Esophagus squamous epithelium (tissue), 5 donors: Measurements from ENCODE around the gene APOL4. TPM values are rescaled to one million over a fixed set of nuclear protein-coding genes. Genes with fewer than 3 reads are reported as not detected.

Experiments
- DNase-seq: peaks from one replicate; lab custom pipeline; 2025; lab: John Stamatoyannopoulos, UW
- H3K27ac ChIP-seq, 4 donors: fragments of 200-600 bp; sonication (generic); one replicate each; pipeline ENCODE4 v1.5.1; 2016 to 2019; ENCODE audit warnings: mild to moderate bottlenecking in 1 of 4
- H3K27me3 ChIP-seq, 4 donors: fragments of 200-600 bp; sonication (generic); 1 replicate in 3 of 4; 2 replicates in 1 of 4; pipeline versions ENCODE4 v1.5.1 to v1.6.0; 2017 to 2021; ENCODE audit warnings: antibody characterized with exemption in 1 of 4
- H3K36me3 ChIP-seq, 3 donors: fragments of 200-600 bp; sonication (generic); one replicate each; pipeline ENCODE4 v1.5.1; 2016 to 2019
- H3K4me1 ChIP-seq, 3 donors: fragments of 200-600 bp; sonication (generic); one replicate each; pipeline ENCODE4 v1.5.1; 2017 to 2019
- H3K4me3 ChIP-seq, 4 donors: fragments of 200-600 bp; sonication (generic); 1 replicate in 3 of 4; 2 replicates in 1 of 4; pipeline ENCODE4 v1.5.1; 2016 to 2019; ENCODE audit warnings: mild to moderate bottlenecking in 2 of 4, moderate library complexity in 1 of 4
- H3K9me3 ChIP-seq, 3 donors: fragments of 200-600 bp; sonication (generic); one replicate each; pipeline ENCODE4 v1.5.1; 2016 to 2019
- POLR2A ChIP-seq, 4 donors: fragments of 450-650 bp; IDR thresholded peaks; one replicate each; pipeline ENCODE4 v1.6.1; 2017; ENCODE audit warnings: antibody characterized with exemption in 4 of 4, mild to moderate bottlenecking in 4 of 4, moderate library complexity in 3 of 4
- WGBS, 2 donors: methylation state at CpG; one replicate each; pipeline ENCODE4 v1.1.5; 2018; 5-methylcytosine and 5-hydroxymethylcytosine counted together
- intact Hi-C: fragments of 100-400 bp; cut with DNase I; formaldehyde crosslinking; loops from one replicate; pipeline ENCODE4 v1.15.0; 2022
- total RNA-seq, 4 donors: library from RNA; depleted of rRNA; stranded (reverse); fragments of >200 nt; gene quantifications; one replicate each; pipeline ENCODE4 v1.1.0, GENCODE V29; 2016
- TF ChIP-seq, protein P1 (sequence below), 6 experiments: fragments of 450-650 bp in 4 of 6; fragments of 200-600 bp in 2 of 6; sonication (generic) in 2 of 6; IDR thresholded peaks; one replicate each; pipeline ENCODE4 v1.5.1; 2016 to 2019; ENCODE audit warnings: antibody characterized with exemption in 6 of 6, mild to moderate bottlenecking in 4 of 6, moderate library complexity in 4 of 6
- donor health status: DM: yes; HTN: yes; CAD: no.

The APOL4 gene
- total RNA-seq, 4 donors from 2014 or later, result 0.45 to 10.3 (median 2.1) TPM

DNA sequence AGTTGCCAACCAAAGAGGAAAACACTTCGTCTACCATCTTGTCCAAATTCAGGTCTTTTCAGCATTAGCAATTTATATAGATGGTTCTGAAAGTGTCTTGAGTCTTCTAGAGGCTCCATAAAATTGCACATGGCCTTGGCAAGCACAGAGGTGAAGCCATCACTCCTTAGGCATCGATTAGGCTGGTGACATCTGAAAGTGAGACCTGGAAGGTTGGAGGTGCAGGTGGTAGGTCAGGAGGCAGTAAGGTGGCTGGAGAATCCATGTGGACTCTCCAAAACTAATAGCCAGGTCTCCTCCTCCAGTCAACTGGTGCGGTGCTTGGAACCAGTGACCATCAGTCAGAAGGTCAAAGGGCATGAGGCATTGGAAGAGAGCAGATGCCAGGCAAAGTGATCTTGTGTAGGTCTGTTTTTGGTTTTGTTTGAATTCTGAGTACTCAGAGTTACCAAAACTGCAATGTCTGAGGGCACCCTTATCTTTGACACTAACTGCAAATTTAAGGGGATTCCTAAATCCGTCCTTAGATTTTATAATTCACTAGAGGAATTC is 44.3 kb upstream of the APOL4 start:
- Histone ChIP-seq H3K9me3 (no peaks in the 10 kb centered on the region), H3K4me1 (peaks cover 0 to 35% (median 19%) of the 10 kb centered on the region in 3 donors), H3K36me3 (no peaks in the 10 kb centered on the region), H3K4me3 (no peak overlapping the region), H3K27ac (no peak overlapping the region), H3K27me3 (no peaks in the 10 kb centered on the region)
- 63 to 68% methylated on average over 4 of the region's 4 CpGs for WGBS, 2 donors
- intact Hi-C loops, result no loop called here
- no peak for DNase-seq
- TF ChIP-seq POLR2A (IDR thresholded peaks at IDR 0.05), result no peak
- TF ChIP-seq, protein P1, sequence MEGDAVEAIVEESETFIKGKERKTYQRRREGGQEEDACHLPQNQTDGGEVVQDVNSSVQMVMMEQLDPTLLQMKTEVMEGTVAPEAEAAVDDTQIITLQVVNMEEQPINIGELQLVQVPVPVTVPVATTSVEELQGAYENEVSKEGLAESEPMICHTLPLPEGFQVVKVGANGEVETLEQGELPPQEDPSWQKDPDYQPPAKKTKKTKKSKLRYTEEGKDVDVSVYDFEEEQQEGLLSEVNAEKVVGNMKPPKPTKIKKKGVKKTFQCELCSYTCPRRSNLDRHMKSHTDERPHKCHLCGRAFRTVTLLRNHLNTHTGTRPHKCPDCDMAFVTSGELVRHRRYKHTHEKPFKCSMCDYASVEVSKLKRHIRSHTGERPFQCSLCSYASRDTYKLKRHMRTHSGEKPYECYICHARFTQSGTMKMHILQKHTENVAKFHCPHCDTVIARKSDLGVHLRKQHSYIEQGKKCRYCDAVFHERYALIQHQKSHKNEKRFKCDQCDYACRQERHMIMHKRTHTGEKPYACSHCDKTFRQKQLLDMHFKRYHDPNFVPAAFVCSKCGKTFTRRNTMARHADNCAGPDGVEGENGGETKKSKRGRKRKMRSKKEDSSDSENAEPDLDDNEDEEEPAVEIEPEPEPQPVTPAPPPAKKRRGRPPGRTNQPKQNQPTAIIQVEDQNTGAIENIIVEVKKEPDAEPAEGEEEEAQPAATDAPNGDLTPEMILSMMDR (IDR thresholded peaks at IDR 0.05), result no peak

DNA sequence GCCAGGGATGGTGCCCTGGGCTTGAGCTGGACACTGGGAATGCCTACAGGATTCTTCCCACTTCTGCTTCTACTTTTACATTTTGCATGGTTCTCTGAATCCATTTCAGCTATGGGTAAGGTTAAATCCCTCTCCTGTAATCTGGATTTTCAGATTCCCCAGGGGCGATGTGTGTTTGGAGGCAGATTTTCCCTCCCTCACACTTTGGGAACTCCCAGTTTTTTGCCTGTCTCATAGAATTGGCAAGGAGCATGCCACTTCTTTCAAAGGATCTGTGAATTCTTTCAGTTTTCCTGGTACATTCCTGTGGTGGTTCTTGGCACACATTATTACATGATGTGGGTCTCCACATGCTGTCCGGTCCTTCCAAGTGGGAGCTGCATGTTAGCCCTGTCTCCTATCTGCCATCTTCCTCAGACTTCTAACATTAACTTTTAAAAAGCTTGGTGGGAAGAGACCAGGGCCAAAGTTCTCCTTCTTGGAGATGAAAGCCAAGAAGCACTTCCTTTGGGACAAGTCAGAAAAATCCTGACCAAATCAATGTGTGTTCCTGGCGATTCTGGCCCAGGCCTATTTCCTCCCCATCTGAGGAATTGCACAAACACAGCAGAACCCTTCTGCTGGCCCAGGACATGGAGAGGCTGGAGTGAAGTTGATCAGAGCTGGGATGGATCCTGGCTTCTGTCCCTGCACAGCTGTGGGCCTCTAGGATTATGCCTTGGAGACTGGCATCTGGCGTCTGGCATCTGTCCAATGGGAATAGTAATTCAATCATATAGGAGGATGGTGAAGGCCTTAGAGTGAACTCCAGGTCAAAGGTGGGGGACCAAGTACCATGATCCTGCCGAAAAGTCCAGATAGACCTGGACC is 43.1 kb upstream of the APOL4 start:
- 58 to 69% methylated on average over 4 to 5 of the region's 5 CpGs for WGBS, 2 donors
- Histone ChIP-seq H3K4me3 (no peak overlapping the region), H3K27me3 (no peaks in the 10 kb centered on the region), H3K9me3 (no peaks in the 10 kb centered on the region), H3K27ac (peak overlapping the region in 3 of 4 donors; percentile 28 to 65 (median 64)), H3K36me3 (no peaks in the 10 kb centered on the region), H3K4me1 (peaks cover 0 to 28% (median 16%) of the 10 kb centered on the region in 3 donors)
- TF ChIP-seq, protein P1 (IDR thresholded peaks at IDR 0.05), result no peak
- TF ChIP-seq POLR2A (IDR thresholded peaks at IDR 0.05), result no peak
- intact Hi-C loops, result no loop called here
- no peak for DNase-seq

DNA sequence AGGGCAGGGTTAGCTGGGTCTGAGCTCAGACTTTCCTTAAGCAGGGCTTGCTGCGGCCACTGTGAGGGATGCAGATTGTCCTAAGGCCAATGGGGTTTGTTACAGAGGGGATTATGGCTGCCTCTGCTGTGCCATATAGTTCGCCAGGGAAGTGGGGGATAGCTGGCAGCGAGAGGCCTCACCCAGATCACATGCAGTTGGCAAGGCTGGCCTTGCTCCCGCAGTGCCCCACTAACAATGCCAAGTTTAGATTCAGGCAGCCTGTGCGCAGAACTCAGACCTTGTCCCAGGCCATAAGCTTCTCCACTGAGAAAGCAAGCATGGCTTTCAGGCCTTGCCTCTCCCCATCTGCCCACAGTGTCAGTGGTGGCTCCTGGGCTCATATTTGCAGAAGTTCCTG is 42.4 kb upstream of the APOL4 start:
- Histone ChIP-seq H3K4me1 (peaks cover 0 to 29% (median 18%) of the 10 kb centered on the region in 3 donors), H3K27me3 (no peaks in the 10 kb centered on the region), H3K27ac (peak overlapping the region in 3 of 4 donors; percentile 28 to 65 (median 64)), H3K36me3 (no peaks in the 10 kb centered on the region), H3K4me3 (no peak overlapping the region), H3K9me3 (no peaks in the 10 kb centered on the region)
- 79 to 100% methylated on average over 3 to 5 of the region's 5 CpGs for WGBS, 2 donors
- intact Hi-C loops, result no loop called here
- DNase-seq, result no peak
- TF ChIP-seq, protein P1 (IDR thresholded peaks at IDR 0.05), result no peak

DNA sequence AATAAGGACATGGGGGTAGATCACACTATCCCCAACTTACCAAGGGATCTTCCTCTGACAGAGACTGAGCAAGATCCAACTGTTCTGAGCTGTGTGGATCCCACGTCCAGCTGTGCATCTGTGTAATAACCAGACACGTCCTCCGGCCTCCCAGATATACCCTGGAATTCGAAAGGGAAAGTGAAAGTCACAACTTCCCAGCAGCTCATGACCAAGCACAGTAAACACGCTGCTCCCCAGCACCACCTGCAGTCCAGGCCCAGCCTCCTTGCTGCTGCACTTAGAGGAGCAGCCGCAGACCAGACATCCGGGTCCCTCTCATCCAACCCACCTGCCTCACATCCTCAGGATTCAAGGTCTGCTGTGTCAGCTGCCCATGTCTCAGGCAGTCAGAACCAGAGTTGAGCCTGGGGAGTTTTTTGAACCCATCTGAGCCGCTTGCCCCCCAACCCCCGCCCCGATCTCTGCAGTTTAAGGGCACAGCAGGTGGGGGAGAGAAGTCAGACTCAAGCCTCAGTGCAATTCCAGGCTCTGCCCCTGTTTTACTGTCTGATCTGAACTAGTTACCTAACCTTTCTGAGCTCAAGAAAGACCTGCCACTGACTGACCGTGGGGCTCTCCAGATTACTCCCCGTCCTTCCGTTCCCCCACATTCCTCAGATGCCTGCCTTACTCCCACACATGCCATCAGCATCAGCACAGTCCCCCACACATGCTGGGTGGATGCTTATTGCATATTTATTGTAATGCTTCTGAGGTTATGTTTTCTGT is 38.0 kb upstream of the APOL4 start, which contains the start of gene APOL2:
TSS of gene APOL2 (minus strand) at position 127 of the 771 bp plus-strand sequence. CDS start 6,365 bp downstream, outside the sequence.
- peak within 1 kb of the TSS; percentile 87 to 95 (median 90) for H3K27ac ChIP-seq
- 19 to 29% methylated on average over 6 to 11 of the region's 13 CpGs for WGBS, 2 donors
- H3K4me3 ChIP-seq, result peak within 1 kb of the TSS; percentile 48 to 79 (median 60)
- H3K4me1 ChIP-seq, result peaks cover 27 to 61% (median 44%) of the 10 kb centered on the region in 3 donors
- peak; percentile 51 for DNase-seq
- TF ChIP-seq, protein P1 (IDR thresholded peaks at IDR 0.05), result peak; percentile 65 to 83 (median 69)
- peak in 3 of 4 donors; percentile 21 to 78 (median 66) for TF ChIP-seq POLR2A (IDR thresholded peaks at IDR 0.05)
- intact Hi-C loops, result no loop called here
- H3K27me3 ChIP-seq, result no peaks in the 10 kb centered on the region
- H3K9me3 ChIP-seq, result no peaks in the 10 kb centered on the region
- H3K36me3 ChIP-seq, result peaks cover 0 to 19% (median 0%) of the 10 kb centered on the region in 3 donors
